Measurements from ENCODE around the gene MCCC1.

GRCh38 chr3:183117056-183117455 lies 17.8 kb upstream of the MCCC1 start:
- no peak for TF ChIP-seq ARNTL (CRISPR knock-in tag; IDR thresholded peaks at IDR 0.05; ENCODE audit: borderline replicate concordance, low read depth)
- TF ChIP-seq ZFP30 (CRISPR knock-in tag; IDR thresholded peaks at IDR 0.05): no peak
- TF ChIP-seq ZFP3 (CRISPR knock-in tag; IDR thresholded peaks at IDR 0.05): no peak
- TF ChIP-seq CREB5 (CRISPR knock-in tag; IDR thresholded peaks at IDR 0.05; ENCODE audit: low read depth): no peak
- no peak for TF ChIP-seq RARB (CRISPR knock-in tag; IDR thresholded peaks at IDR 0.05)
- no peak for TF ChIP-seq ZNF8 (CRISPR knock-in tag; IDR thresholded peaks at IDR 0.05)
- no peak for TF ChIP-seq ZNF565 (CRISPR knock-in tag; conservative IDR thresholded peaks at IDR 0.05; ENCODE audit: low read depth)
- TF ChIP-seq TSHZ2 (CRISPR knock-in tag; IDR thresholded peaks at IDR 0.05): no peak
- no peak for TF ChIP-seq PATZ1 (CRISPR knock-in tag; IDR thresholded peaks at IDR 0.05; ENCODE audit: borderline replicate concordance)
- no peak for TF ChIP-seq TOX (CRISPR knock-in tag; IDR thresholded peaks at IDR 0.05; ENCODE audit: borderline replicate concordance)
- no peak for TF ChIP-seq BACH2 (CRISPR knock-in tag; IDR thresholded peaks at IDR 0.05; ENCODE audit: borderline replicate concordance)
- TF ChIP-seq SNAI2 (CRISPR knock-in tag; IDR thresholded peaks at IDR 0.05): no peak

Measured in SK-N-SH treated with all-trans-retinoic acid at 6 μM for 48 hours (cell line).